ENCODE results near the gene HIC1.

DNA sequence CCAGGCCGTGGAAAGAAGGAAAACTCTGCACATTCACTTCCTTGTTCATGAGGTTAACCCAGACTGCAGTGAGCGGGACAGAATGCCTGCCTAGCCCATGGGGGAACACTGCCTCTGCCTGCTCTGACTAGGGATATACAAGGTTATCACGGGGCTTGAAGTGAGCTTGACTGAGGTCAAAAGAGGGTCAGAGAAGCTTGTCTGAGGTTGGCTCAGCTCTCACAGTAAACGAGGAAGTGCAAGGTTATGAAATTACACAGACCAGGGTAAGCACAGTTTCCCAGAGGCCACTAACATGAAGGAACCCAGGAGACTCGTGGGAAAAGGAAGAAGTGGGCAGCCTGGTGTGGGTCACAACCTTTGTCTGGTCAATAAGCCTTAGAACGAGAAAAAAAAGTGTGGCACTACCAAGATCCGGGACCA is 28.7 kb downstream of the HIC1 start:
- TF ChIP-seq, protein P1, sequence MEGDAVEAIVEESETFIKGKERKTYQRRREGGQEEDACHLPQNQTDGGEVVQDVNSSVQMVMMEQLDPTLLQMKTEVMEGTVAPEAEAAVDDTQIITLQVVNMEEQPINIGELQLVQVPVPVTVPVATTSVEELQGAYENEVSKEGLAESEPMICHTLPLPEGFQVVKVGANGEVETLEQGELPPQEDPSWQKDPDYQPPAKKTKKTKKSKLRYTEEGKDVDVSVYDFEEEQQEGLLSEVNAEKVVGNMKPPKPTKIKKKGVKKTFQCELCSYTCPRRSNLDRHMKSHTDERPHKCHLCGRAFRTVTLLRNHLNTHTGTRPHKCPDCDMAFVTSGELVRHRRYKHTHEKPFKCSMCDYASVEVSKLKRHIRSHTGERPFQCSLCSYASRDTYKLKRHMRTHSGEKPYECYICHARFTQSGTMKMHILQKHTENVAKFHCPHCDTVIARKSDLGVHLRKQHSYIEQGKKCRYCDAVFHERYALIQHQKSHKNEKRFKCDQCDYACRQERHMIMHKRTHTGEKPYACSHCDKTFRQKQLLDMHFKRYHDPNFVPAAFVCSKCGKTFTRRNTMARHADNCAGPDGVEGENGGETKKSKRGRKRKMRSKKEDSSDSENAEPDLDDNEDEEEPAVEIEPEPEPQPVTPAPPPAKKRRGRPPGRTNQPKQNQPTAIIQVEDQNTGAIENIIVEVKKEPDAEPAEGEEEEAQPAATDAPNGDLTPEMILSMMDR (conservative IDR thresholded peaks at IDR 0.05 in 1 of 2, IDR thresholded peaks at IDR 0.05 in 1 of 2; ENCODE audit: extremely low read depth in 1 of 2, insufficient read depth in 1 of 2, low read depth in 1 of 2, low read length in 2 of 2), result no peak
- no peak for TF ChIP-seq EZH2 (IDR thresholded peaks at IDR 0.05; ENCODE audit: borderline replicate concordance, low read length)
